Measurements from ENCODE around the gene ERBB2. TPM values are rescaled to one million over a fixed set of nuclear protein-coding genes. Genes with fewer than 3 reads are reported as not detected.

The ERBB2 gene
- total and polyA plus RNA-seq, 2 of the 13 experiments (the other 11 are each of a cell fraction or from before 2014, with no cell fraction given) = 57.7 to 64.1 TPM

GRCh38 chr17:39754161-39754957 is 54.5 kb downstream of the ERBB2 start (continued):
- TF ChIP-seq ZBTB40 (IDR thresholded peaks at IDR 0.05) (no peak), ZBTB40 (CRISPR knock-in tag; IDR thresholded peaks at IDR 0.05) (peak; percentile 78), ZNF670 (CRISPR knock-in tag; IDR thresholded peaks at IDR 0.05; ENCODE audit: borderline replicate concordance) (peak; percentile 94), NR2F6 (IDR thresholded peaks at IDR 0.05) (no peak), NR2F6 (CRISPR knock-in tag; IDR thresholded peaks at IDR 0.05) (peak; percentile 73), ZNF788 (CRISPR knock-in tag; IDR thresholded peaks at IDR 0.05; ENCODE audit: borderline replicate concordance) (peak; percentile 78; the same call in 1 of the 2 replicates), ZNF709 (CRISPR knock-in tag; IDR thresholded peaks at IDR 0.05) (peak; percentile 96), STAT6 (CRISPR knock-in tag; IDR thresholded peaks at IDR 0.05; ENCODE audit: borderline replicate concordance) (no peak; the same call in 1 of the 2 replicates), ARID2 (CRISPR knock-in tag; IDR thresholded peaks at IDR 0.05; ENCODE audit: borderline replicate concordance) (0 out of 2 replicates have a peak, but pooled peaks have one; percentile 80), ZNF3 (CRISPR knock-in tag; IDR thresholded peaks at IDR 0.05) (no peak), IRF9 (CRISPR knock-in tag; IDR thresholded peaks at IDR 0.05; ENCODE audit: borderline replicate concordance) (peak; percentile 97; the same call in 1 of the 2 replicates)
- TF ChIP-seq, protein P1, sequence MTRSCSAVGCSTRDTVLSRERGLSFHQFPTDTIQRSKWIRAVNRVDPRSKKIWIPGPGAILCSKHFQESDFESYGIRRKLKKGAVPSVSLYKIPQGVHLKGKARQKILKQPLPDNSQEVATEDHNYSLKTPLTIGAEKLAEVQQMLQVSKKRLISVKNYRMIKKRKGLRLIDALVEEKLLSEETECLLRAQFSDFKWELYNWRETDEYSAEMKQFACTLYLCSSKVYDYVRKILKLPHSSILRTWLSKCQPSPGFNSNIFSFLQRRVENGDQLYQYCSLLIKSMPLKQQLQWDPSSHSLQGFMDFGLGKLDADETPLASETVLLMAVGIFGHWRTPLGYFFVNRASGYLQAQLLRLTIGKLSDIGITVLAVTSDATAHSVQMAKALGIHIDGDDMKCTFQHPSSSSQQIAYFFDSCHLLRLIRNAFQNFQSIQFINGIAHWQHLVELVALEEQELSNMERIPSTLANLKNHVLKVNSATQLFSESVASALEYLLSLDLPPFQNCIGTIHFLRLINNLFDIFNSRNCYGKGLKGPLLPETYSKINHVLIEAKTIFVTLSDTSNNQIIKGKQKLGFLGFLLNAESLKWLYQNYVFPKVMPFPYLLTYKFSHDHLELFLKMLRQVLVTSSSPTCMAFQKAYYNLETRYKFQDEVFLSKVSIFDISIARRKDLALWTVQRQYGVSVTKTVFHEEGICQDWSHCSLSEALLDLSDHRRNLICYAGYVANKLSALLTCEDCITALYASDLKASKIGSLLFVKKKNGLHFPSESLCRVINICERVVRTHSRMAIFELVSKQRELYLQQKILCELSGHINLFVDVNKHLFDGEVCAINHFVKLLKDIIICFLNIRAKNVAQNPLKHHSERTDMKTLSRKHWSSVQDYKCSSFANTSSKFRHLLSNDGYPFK (CRISPR knock-in tag; IDR thresholded peaks at IDR 0.05; ENCODE audit: borderline replicate concordance) = 0 out of 2 replicates have a peak, but pooled peaks have one; percentile 73
